DND-41 (cell line): ENCODE data around the gene INPP4A.

Experiments used
- ATAC-seq: fragments of 200-7000 bp; cut with Tn5 transposase; 3 replicates; pipeline ENCODE4 v1.9.1; 2021; ENCODE audit warnings: low read depth; ENCODE audit not compliant: insufficient read depth
- DNase-seq: peaks from one replicate; pipeline ENCODE4 v3.0.0-alpha.2; 2020
- H2AFZ ChIP-seq: 2 replicates; pipeline ENCODE4 v1.6.0; 2012; ENCODE audit warnings: low read depth, low read length
- H3K27ac ChIP-seq: 2 replicates; pipeline ENCODE4 v1.5.1; 2012; ENCODE audit warnings: low read length, inconsistent platforms
- H3K27me3 ChIP-seq: fragments of 200-600 bp; sonication (generic); 2 replicates; pipeline ENCODE4 v1.6.0; 2012; ENCODE audit warnings: low read length, mild to moderate bottlenecking, inconsistent platforms; ENCODE audit not compliant: insufficient read depth, poor library complexity
- H3K36me3 ChIP-seq: 2 replicates; pipeline ENCODE4 v1.5.1; 2012; ENCODE audit warnings: low read length, inconsistent platforms; ENCODE audit not compliant: insufficient read depth
- H3K4me1 ChIP-seq: 2 replicates; pipeline ENCODE4 v1.5.1; 2012; ENCODE audit warnings: mild to moderate bottlenecking, low read length; ENCODE audit not compliant: insufficient read depth
- H3K4me2 ChIP-seq: 2 replicates; pipeline ENCODE4 v1.6.0; 2012; ENCODE audit warnings: mild to moderate bottlenecking, moderate library complexity, low read length, inconsistent platforms; ENCODE audit not compliant: insufficient read depth
- H3K4me3 ChIP-seq, 2 experiments: fragments of 200-600 bp in 1 of 2; shearing (Covaris generic) in 1 of 2; 2 replicates each; pipeline ENCODE4 v1.5.1; 2012 to 2016; ENCODE audit warnings: inconsistent platforms in 2 of 2, low read length in 2 of 2, mild to moderate bottlenecking in 2 of 2, low read depth in 1 of 2, moderate library complexity in 1 of 2
- H3K79me2 ChIP-seq: 2 replicates; pipeline ENCODE4 v1.6.0; 2012; ENCODE audit warnings: low read length, inconsistent platforms; ENCODE audit not compliant: insufficient read depth
- H3K9ac ChIP-seq: 2 replicates; pipeline ENCODE4 v1.6.0; 2012; ENCODE audit warnings: low read depth, mild to moderate bottlenecking, inconsistent platforms, low read length, moderate library complexity
- H3K9me3 ChIP-seq: 2 replicates; pipeline ENCODE4 v1.5.1; 2012; ENCODE audit warnings: low read length, moderate library complexity, mild to moderate bottlenecking, inconsistent platforms; ENCODE audit not compliant: insufficient read depth, severe bottlenecking
- H4K20me1 ChIP-seq: 2 replicates; pipeline ENCODE4 v1.6.0; 2012; ENCODE audit warnings: low read length; ENCODE audit not compliant: insufficient read depth
- EZH2 ChIP-seq: IDR thresholded peaks from 3 replicates; pipeline ENCODE4 v1.6.1; 2012; ENCODE audit warnings: borderline replicate concordance, low read depth, mild to moderate bottlenecking, moderate library complexity, low read length, inconsistent platforms; ENCODE audit not compliant: severe bottlenecking
- TF ChIP-seq, protein P1 (sequence below): IDR thresholded peaks from 2 replicates; pipeline ENCODE4 v1.5.1; 2012; ENCODE audit warnings: borderline replicate concordance, low read length, moderate library complexity, mild to moderate bottlenecking; ENCODE audit not compliant: poor library complexity, severe bottlenecking; ENCODE audit errors: extremely low read depth

Gene INPP4A

GRCh38 chr2:98441706-98442450 lies 2.8 kb upstream of the INPP4A start:
- DNase-seq (no peak), ATAC-seq (no peak)
- H3K4me3 ChIP-seq = no peak overlapping the region
- TF ChIP-seq, protein P1, sequence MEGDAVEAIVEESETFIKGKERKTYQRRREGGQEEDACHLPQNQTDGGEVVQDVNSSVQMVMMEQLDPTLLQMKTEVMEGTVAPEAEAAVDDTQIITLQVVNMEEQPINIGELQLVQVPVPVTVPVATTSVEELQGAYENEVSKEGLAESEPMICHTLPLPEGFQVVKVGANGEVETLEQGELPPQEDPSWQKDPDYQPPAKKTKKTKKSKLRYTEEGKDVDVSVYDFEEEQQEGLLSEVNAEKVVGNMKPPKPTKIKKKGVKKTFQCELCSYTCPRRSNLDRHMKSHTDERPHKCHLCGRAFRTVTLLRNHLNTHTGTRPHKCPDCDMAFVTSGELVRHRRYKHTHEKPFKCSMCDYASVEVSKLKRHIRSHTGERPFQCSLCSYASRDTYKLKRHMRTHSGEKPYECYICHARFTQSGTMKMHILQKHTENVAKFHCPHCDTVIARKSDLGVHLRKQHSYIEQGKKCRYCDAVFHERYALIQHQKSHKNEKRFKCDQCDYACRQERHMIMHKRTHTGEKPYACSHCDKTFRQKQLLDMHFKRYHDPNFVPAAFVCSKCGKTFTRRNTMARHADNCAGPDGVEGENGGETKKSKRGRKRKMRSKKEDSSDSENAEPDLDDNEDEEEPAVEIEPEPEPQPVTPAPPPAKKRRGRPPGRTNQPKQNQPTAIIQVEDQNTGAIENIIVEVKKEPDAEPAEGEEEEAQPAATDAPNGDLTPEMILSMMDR = no peak
- TF ChIP-seq EZH2 = no peak
- no peak overlapping the region for H3K27ac ChIP-seq
- no peaks in the 10 kb centered on the region for H3K36me3 ChIP-seq
- H3K4me1 ChIP-seq = peaks cover 22% of the 10 kb centered on the region
- no peak overlapping the region for H2AFZ ChIP-seq
- no peaks in the 10 kb centered on the region for H3K27me3 ChIP-seq
- H3K79me2 ChIP-seq = peaks cover 21% of the 10 kb centered on the region
- H3K9me3 ChIP-seq = no peaks in the 10 kb centered on the region
- H3K9ac ChIP-seq = no peak overlapping the region
- peaks cover 11% of the 10 kb centered on the region; the same call in 1 of the 2 replicates for H4K20me1 ChIP-seq
- no peak overlapping the region for H3K4me2 ChIP-seq

- Histone ChIP-seq H3K4me2 (no peak overlapping the region), H3K4me3 (no peak overlapping the region), H4K20me1 (peaks cover 13% of the 10 kb centered on the region; the same call in 1 of the 2 replicates), H3K9ac (no peak overlapping the region), H3K4me1 (peaks cover 28% of the 10 kb centered on the region), H3K36me3 (no peaks in the 10 kb centered on the region), H3K27ac (no peak overlapping the region), H2AFZ (no peak overlapping the region), H3K27me3 (no peaks in the 10 kb centered on the region), H3K79me2 (peaks cover 27% of the 10 kb centered on the region), H3K9me3 (no peaks in the 10 kb centered on the region)
- TF ChIP-seq EZH2 = no peak
- TF ChIP-seq, protein P1 = no peak
- no peak for DNase-seq
- no peak for ATAC-seq
Measured at GRCh38 chr2:98442488-98442887, 2.2 kb upstream of the INPP4A start.

GRCh38 chr2:98445177-98445682 lies 572 bp downstream of the INPP4A start:
- no peaks in the 10 kb centered on the region for H3K27me3 ChIP-seq
- peak overlapping the region; percentile 77 for H3K9ac ChIP-seq
- peak; percentile 51 for DNase-seq
- H3K4me2 ChIP-seq = peak overlapping the region; percentile 94
- no peaks in the 10 kb centered on the region for H3K36me3 ChIP-seq
- H3K9me3 ChIP-seq = no peaks in the 10 kb centered on the region
- peak overlapping the region; percentile 73 to 77 for H3K4me3 ChIP-seq
- H3K79me2 ChIP-seq = peaks cover 51% of the 10 kb centered on the region
- H4K20me1 ChIP-seq = peaks cover 23% of the 10 kb centered on the region; the same call in 1 of the 2 replicates
- peak overlapping the region; percentile 57 for H2AFZ ChIP-seq
- peak; percentile 27 for ATAC-seq
- peaks cover 52% of the 10 kb centered on the region for H3K4me1 ChIP-seq
- peak overlapping the region; percentile 71 for H3K27ac ChIP-seq
- TF ChIP-seq, protein P1 = no peak
- no peak for TF ChIP-seq EZH2
